ENCODE measurements around the gene RAB17. TPM values are rescaled to one million over a fixed set of nuclear protein-coding genes. Genes with fewer than 3 reads are reported as not detected.

The RAB17 gene, protein sequence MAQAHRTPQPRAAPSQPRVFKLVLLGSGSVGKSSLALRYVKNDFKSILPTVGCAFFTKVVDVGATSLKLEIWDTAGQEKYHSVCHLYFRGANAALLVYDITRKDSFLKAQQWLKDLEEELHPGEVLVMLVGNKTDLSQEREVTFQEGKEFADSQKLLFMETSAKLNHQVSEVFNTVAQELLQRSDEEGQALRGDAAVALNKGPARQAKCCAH
- total RNA-seq (2014; rRNA removed; shearing (Covaris generic); ENCODE audit: low replicate concordance) = 1.3 and 2.9 TPM in 2 replicates

DNA sequence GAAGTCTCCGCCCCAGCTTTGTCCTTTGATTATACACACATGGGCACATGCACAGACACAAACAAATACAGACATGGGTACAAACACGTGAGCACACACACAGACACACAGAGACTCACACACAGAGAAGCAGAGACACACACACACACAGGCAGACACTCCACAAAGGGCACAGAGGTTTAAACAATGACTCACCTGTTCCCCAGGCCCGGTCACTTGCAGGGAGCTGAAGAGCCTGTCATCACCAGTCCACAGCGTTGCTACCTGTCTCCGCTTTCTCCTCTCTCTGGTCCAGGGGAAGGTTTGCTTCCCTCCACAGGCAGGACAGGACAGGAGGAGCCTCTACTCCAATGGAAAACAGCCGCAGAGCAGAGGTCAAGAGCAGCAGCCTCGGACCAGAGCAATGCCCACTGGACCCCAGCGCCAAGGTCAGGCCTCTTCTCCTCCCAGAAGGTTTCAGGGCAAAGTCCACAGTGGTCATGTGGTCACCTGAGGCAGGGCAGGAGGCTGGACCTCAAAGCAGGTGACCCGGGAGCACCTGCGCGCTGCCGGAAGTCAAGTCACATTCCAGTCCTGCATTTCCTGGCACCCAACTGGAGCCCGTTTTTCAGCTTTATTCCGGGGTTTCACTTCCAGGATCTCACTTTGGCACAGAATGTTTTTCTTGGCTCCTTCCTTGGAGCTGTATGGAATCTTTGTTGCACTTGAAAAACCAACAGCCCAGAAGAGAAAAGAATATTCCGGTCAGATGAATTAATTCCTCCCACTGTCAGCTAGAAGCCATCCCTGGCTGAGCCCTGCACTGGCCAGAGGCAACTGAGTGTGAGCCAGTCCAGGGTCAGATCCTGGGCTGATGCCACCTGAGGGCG, at the start of gene RAB17:
RAB17 (minus strand) TSS at position 463 of the 869 bp plus-strand sequence. CDS start 4,580 bp downstream, outside the sequence.
- Histone ChIP-seq H3K27me3 (ENCODE audit: low read length) (no peaks in the 10 kb centered on the region), H3K4me3 (ENCODE audit: low read length) (no peak within 1 kb of the TSS), H2AFZ (ENCODE audit: low read length) (no peak within 1 kb of the TSS), H3K4me1 (ENCODE audit: low read length) (no peaks in the 10 kb centered on the region), H3K79me2 (ENCODE audit: low read length) (no peaks in the 10 kb centered on the region), H3K9ac (ENCODE audit: low read length) (no peak within 1 kb of the TSS), H4K20me1 (ENCODE audit: insufficient read depth, low read depth, low read length) (no peaks in the 10 kb centered on the region), H3K9me2 (replicated peaks; ENCODE audit: insufficient read depth, low read length) (no peaks in the 10 kb centered on the region), H3K9me3 (ENCODE audit: low read length) (no peaks in the 10 kb centered on the region), H3K4me2 (ENCODE audit: low read depth, low read length, poor library complexity, severe bottlenecking) (no peak within 1 kb of the TSS), H3K27ac (ENCODE audit: low read length) (no peak within 1 kb of the TSS), H3K36me3 (ENCODE audit: insufficient read depth, low read length) (no peaks in the 10 kb centered on the region)
- no peak for DNase-seq

DNA sequence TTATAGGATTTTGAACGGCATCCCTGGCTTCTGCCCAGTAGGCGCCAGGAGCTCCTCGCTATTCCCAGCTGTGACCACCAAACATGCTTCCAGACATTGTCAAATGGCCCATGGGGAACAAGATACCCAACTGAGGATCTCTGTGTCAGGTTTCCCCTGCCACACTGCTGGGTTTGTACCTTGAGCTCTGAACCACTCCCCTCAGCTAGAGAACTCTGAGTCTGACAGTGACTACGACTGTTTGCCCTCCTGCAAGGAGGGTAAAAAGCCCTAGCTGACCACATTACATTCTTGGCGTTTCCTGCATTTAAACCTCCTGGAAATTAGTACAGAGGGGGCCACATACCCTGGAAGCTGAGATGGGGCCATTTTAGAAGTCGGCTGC, 49.3 kb upstream of the RAB17 start:
- H3K79me2 ChIP-seq (ENCODE audit: low read length) = no peaks in the 10 kb centered on the region
- no peaks in the 10 kb centered on the region for H3K4me1 ChIP-seq (ENCODE audit: low read length)
- no peak for DNase-seq
- no peaks in the 10 kb centered on the region for H3K9me2 ChIP-seq (replicated peaks; ENCODE audit: insufficient read depth, low read length)
- no peak overlapping the region for H2AFZ ChIP-seq (ENCODE audit: low read length)
- no peaks in the 10 kb centered on the region for H3K9me3 ChIP-seq (ENCODE audit: low read length)
- no peaks in the 10 kb centered on the region for H3K36me3 ChIP-seq (ENCODE audit: insufficient read depth, low read length)
- no peak overlapping the region for H3K4me2 ChIP-seq (ENCODE audit: low read depth, low read length, poor library complexity, severe bottlenecking)
- no peaks in the 10 kb centered on the region for H4K20me1 ChIP-seq (ENCODE audit: insufficient read depth, low read depth, low read length)
- no peak overlapping the region for H3K9ac ChIP-seq (ENCODE audit: low read length)
- H3K27me3 ChIP-seq (ENCODE audit: low read length) = no peaks in the 10 kb centered on the region
- no peak overlapping the region for H3K4me3 ChIP-seq (ENCODE audit: low read length)
- H3K27ac ChIP-seq (ENCODE audit: low read length) = no peak overlapping the region

DNA sequence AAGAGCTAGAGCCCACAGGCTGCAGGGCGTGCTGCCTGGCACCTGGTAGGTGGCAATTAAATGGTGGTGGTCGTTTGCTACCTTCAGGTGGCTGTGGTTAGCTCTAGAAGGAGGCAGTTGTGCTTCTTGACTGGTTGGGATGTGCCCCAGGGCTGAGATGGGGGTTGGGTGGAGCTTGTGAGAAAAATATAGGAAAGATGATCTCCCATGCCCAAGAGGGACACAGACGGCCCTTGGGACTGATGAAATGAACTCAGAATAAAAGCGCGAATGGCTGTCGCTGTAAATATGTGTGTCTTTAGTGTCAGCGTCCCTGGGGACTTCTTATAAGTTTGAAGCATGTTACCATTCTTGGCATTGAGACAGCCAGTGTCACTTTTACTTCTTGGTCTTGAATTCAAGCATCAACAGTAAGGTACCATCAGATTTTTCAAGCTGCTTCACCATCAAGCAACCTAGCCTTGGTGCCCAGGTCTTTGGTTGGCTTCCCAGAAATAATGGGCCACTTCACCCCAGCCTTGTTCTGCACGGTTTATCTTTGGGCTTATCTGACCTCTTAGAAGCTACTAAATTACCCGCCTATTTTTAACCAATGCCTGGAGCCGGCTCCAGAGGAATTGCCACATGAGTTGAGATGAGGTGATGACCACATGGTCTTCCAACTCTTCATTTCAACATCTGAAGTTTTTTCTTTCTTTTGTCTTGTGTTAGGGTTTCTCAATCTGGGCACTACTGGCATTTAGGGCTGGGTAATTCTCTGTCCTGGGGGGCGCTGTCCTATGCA, 48.7 kb upstream of the RAB17 start:
- Histone ChIP-seq H3K27ac (ENCODE audit: low read length) (no peak overlapping the region), H3K9ac (ENCODE audit: low read length) (no peak overlapping the region), H2AFZ (ENCODE audit: low read length) (no peak overlapping the region), H3K27me3 (ENCODE audit: low read length) (no peaks in the 10 kb centered on the region), H3K4me3 (ENCODE audit: low read length) (no peak overlapping the region), H3K4me2 (ENCODE audit: low read depth, low read length, poor library complexity, severe bottlenecking) (no peak overlapping the region), H4K20me1 (ENCODE audit: insufficient read depth, low read depth, low read length) (no peaks in the 10 kb centered on the region), H3K36me3 (ENCODE audit: insufficient read depth, low read length) (no peaks in the 10 kb centered on the region), H3K9me3 (ENCODE audit: low read length) (no peaks in the 10 kb centered on the region), H3K4me1 (ENCODE audit: low read length) (no peaks in the 10 kb centered on the region), H3K9me2 (replicated peaks; ENCODE audit: insufficient read depth, low read length) (no peaks in the 10 kb centered on the region), H3K79me2 (ENCODE audit: low read length) (no peaks in the 10 kb centered on the region)
- DNase-seq = no peak

DNA sequence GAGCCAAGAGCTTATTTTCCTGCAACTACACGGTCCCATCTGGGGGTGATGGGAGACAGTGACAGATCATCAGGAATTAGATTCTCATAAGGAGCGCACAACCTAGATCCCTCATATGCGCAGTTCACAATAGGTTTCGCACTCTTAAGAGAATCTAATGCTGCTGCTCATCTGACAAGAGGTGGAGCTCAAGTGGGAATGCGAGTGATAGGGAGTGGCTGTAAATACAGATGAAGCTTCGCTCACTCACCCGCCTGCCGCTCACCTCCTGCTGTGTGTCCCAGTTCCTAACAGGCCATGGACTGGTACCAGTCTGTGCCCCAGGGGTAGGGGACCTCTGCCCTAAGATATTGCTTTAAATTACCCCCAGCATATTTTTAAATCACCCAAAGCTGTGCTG, 47.6 kb upstream of the RAB17 start:
- no peak overlapping the region for H3K9ac ChIP-seq (ENCODE audit: low read length)
- H2AFZ ChIP-seq (ENCODE audit: low read length) = no peak overlapping the region
- no peaks in the 10 kb centered on the region for H3K9me2 ChIP-seq (replicated peaks; ENCODE audit: insufficient read depth, low read length)
- no peaks in the 10 kb centered on the region for H3K4me1 ChIP-seq (ENCODE audit: low read length)
- no peak overlapping the region for H3K4me2 ChIP-seq (ENCODE audit: low read depth, low read length, poor library complexity, severe bottlenecking)
- no peaks in the 10 kb centered on the region for H3K27me3 ChIP-seq (ENCODE audit: low read length)
- H3K9me3 ChIP-seq (ENCODE audit: low read length) = no peaks in the 10 kb centered on the region
- H3K4me3 ChIP-seq (ENCODE audit: low read length) = no peak overlapping the region
- no peaks in the 10 kb centered on the region for H3K79me2 ChIP-seq (ENCODE audit: low read length)
- no peak overlapping the region for H3K27ac ChIP-seq (ENCODE audit: low read length)
- DNase-seq = no peak
- H3K36me3 ChIP-seq (ENCODE audit: insufficient read depth, low read length) = no peaks in the 10 kb centered on the region
- no peaks in the 10 kb centered on the region for H4K20me1 ChIP-seq (ENCODE audit: insufficient read depth, low read depth, low read length)

DNA sequence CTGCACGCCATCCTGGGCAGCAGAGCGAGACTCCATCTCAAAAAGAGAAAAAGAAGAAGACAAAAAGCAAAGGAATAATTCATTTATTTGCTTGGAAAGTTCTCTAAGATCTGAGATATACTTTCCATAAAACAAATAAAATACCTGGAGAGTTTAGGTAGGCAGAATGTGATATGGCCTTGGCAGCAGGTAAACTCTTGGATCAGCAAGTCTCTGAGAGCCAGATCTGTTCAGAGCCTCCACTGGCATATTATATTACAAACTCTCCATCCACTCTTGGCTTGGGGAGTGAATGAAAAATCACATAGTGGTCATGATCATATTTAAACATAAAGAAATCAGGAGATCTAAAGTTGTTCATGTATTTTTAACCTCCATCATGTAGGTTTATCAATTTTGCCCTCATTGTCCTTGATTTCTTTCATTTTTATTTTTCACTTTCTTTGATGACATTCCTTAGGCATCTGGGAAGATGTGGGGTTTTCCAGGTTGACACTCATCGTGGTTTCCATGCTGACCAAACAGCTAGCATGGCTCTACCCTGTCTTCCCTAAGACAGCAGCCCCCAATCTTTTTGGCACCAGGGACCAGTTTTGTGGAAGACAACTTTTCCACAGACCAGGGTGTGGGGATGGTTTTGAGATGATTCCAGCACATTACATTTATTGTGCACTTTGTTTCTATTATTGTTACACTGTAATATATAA, 47.0 kb upstream of the RAB17 start:
- Histone ChIP-seq H3K27ac (ENCODE audit: low read length) (no peak overlapping the region), H3K36me3 (ENCODE audit: insufficient read depth, low read length) (no peaks in the 10 kb centered on the region), H3K9me3 (ENCODE audit: low read length) (no peaks in the 10 kb centered on the region), H3K4me3 (ENCODE audit: low read length) (no peak overlapping the region), H3K4me1 (ENCODE audit: low read length) (no peaks in the 10 kb centered on the region), H2AFZ (ENCODE audit: low read length) (no peak overlapping the region), H3K79me2 (ENCODE audit: low read length) (no peaks in the 10 kb centered on the region), H3K9ac (ENCODE audit: low read length) (no peak overlapping the region), H3K9me2 (replicated peaks; ENCODE audit: insufficient read depth, low read length) (no peaks in the 10 kb centered on the region), H3K27me3 (ENCODE audit: low read length) (no peaks in the 10 kb centered on the region), H4K20me1 (ENCODE audit: insufficient read depth, low read depth, low read length) (no peaks in the 10 kb centered on the region), H3K4me2 (ENCODE audit: low read depth, low read length, poor library complexity, severe bottlenecking) (no peak overlapping the region)
- DNase-seq = no peak

DNA sequence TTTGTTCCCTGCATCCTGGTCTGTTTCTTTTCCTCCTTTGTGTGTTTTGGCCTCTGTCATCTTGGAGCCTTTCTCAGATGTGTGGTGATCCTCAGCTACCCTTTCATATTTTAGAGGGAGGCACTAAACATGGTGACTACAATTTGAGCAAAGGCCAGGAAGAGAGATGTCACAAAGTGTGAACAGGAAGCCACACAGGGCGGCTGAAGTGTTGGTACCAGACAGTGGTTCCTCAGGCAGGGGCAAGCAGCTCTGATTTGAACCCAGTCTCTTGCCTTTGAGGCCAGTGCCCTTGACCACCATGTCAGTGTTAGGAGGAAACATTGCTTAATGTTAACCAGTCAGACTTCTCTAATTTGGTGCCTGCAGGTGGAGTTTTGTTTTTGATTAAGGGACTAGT, 46.0 kb upstream of the RAB17 start:
- H3K4me1 ChIP-seq (ENCODE audit: low read length) = no peaks in the 10 kb centered on the region
- H3K36me3 ChIP-seq (ENCODE audit: insufficient read depth, low read length) = no peaks in the 10 kb centered on the region
- H3K27me3 ChIP-seq (ENCODE audit: low read length) = no peaks in the 10 kb centered on the region
- H3K9ac ChIP-seq (ENCODE audit: low read length) = no peak overlapping the region
- H3K27ac ChIP-seq (ENCODE audit: low read length) = no peak overlapping the region
- no peaks in the 10 kb centered on the region for H3K79me2 ChIP-seq (ENCODE audit: low read length)
- no peak for DNase-seq
- H3K9me3 ChIP-seq (ENCODE audit: low read length) = no peaks in the 10 kb centered on the region
- no peak overlapping the region for H3K4me3 ChIP-seq (ENCODE audit: low read length)
- no peaks in the 10 kb centered on the region for H3K9me2 ChIP-seq (replicated peaks; ENCODE audit: insufficient read depth, low read length)
- H3K4me2 ChIP-seq (ENCODE audit: low read depth, low read length, poor library complexity, severe bottlenecking) = no peak overlapping the region
- H4K20me1 ChIP-seq (ENCODE audit: insufficient read depth, low read depth, low read length) = no peaks in the 10 kb centered on the region
- H2AFZ ChIP-seq (ENCODE audit: low read length) = no peak overlapping the region

DNA sequence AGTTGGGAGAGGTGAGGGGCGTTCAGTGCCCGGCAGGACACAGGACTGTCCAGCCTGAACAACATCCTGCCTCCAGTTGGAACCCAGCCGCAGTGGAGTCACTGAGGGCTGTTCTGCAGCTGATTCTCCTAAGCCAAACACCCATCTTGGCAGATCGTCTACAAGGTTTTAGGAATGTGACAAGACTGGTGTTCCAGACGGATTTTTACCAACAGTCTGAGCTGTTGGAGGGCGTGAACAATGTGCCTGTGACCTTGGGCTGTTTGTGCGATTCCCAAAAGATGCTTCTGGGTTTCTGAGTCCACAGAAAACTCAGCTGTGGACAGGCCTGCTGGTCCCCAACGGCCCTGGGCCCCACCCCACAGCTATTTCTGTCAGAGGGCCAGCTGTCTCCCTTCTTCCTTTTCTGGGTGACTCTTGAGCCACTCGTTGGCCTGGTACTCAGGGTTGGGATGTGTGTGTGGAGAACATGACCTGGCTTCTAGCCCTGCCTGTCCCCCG, 42.6 kb upstream of the RAB17 start:
- H3K27ac ChIP-seq (ENCODE audit: low read length) = no peak overlapping the region
- H2AFZ ChIP-seq (ENCODE audit: low read length) = no peak overlapping the region
- no peak overlapping the region for H3K9ac ChIP-seq (ENCODE audit: low read length)
- no peak overlapping the region for H3K4me3 ChIP-seq (ENCODE audit: low read length)
- H3K4me2 ChIP-seq (ENCODE audit: low read depth, low read length, poor library complexity, severe bottlenecking) = no peak overlapping the region
- no peaks in the 10 kb centered on the region for H3K27me3 ChIP-seq (ENCODE audit: low read length)
- H3K9me2 ChIP-seq (replicated peaks; ENCODE audit: insufficient read depth, low read length) = no peaks in the 10 kb centered on the region
- DNase-seq = no peak
- H3K79me2 ChIP-seq (ENCODE audit: low read length) = no peaks in the 10 kb centered on the region
- H3K9me3 ChIP-seq (ENCODE audit: low read length) = no peaks in the 10 kb centered on the region
- H3K4me1 ChIP-seq (ENCODE audit: low read length) = no peaks in the 10 kb centered on the region
- H3K36me3 ChIP-seq (ENCODE audit: insufficient read depth, low read length) = no peaks in the 10 kb centered on the region
- no peaks in the 10 kb centered on the region for H4K20me1 ChIP-seq (ENCODE audit: insufficient read depth, low read depth, low read length)

All from Karpas-422 (cell line).